GM18502 (cell line): ENCODE measurements around the gene MLH3.

Experiments
- ATAC-seq: cut with Tn5 transposase; IDR thresholded peaks from one replicate; pipeline ENCODE4 v1.9.1; 2021; ENCODE audit warnings: mild to moderate bottlenecking; ENCODE audit not compliant: unreplicated experiment, poor library complexity

Gene MLH3

GRCh38 chr14:74974364-74975058 lies 76.8 kb downstream of the MLH3 start:
- ATAC-seq = no peak

- ATAC-seq = no peak
These were observed 77.3 kb downstream of the MLH3 start for GRCh38 chr14:74973905-74974363.

- no peak for ATAC-seq
These were observed 78.1 kb downstream of the MLH3 start for GRCh38 chr14:74973003-74973653.

GRCh38 chr14:74968811-74969210 lies 82.5 kb downstream of the MLH3 start:
- no peak for ATAC-seq

GRCh38 chr14:74965486-74966153 lies 85.6 kb downstream of the MLH3 start:
- no peak for ATAC-seq

- no peak for ATAC-seq
These were observed 86.3 kb downstream of the MLH3 start for GRCh38 chr14:74964787-74965485.
